GM21619 (cell line): ENCODE data around the gene GLA.

Source experiments
- ATAC-seq: cut with Tn5 transposase; IDR thresholded peaks from one replicate; pipeline ENCODE4 v1.9.1; 2021; ENCODE audit not compliant: unreplicated experiment

The GLA gene

DNA sequence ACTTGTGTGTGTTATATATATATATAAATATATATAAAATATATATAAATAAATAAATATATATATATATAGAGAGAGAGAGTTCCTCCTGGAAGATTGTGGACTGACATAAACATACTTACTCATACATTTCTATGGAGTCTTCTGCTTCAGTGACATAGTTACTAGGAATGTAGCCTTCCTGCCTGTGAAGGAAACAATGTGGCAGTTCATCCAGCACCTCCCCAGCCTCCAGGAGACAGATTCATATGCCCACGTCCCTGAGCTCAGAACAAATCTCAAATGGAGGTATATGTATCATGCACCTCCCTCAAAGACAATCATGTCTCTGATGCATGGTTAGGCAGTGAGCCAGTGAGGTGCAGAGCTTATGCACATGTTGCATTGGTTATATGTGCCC lies 47.8 kb downstream of the GLA start:
- ATAC-seq, result no peak

GRCh38 chrX:101357166-101357795 lies 50.4 kb downstream of the GLA start:
- no peak for ATAC-seq

DNA sequence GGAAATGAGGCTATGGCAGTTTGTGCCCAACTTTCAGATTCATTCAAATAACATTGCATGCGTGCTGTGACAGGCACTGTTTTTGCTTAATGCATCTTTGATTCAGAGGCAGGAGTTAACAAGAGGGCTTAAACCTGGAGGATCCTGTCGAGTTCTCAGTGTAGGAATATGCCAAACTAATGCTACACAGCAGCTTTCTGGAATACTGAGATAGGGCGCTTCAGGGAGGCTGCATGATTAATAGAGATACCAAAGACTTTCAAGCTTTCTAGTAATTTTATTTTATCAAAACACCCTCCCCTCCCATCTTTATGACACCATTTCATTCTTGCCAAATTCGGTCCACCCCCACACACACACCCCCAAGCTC lies 58.5 kb downstream of the GLA start:
- no peak for ATAC-seq

DNA sequence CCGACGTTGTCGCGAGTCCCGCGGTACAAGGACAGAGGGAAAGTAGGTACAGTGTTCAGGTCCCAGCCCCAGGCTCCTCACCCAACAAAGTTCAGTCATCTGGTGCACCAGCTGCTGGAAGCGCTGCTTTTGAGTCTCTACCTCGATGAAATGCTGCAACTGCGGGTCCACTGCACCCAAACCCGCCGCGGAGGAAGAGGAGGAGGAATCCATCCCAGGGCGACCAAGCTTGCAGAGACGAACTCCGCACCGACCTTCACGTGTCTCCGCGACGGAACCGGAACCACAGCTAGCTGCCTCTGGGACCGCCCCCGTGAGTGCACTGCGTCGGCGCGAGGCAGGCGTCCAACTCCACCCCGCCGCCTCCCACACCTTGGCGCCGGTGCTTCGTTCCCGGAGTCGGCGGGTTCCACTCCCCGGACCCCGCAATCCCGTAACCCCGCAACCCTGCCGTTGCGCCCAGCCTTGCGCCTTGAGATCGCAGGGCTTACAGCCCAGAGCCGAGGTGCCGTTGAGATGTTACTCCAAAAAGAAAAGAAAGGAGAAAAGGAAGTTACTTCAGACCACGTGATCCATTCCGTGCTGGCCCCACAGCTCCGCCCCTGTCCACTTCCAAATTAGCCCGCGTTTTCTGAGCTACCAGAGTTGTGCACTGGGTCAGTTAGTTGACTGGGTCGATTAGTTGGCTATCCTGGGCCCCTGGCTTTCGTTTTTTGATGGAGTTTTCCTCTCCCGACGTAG lies 59.1 kb downstream of the GLA start, which contains the start of gene TIMM8A:
TSS of gene TIMM8A (minus strand) at position 291 of the 741 bp plus-strand sequence. CDS start at position 213, 78 bp downstream.
- ATAC-seq, result peak; percentile 99

DNA sequence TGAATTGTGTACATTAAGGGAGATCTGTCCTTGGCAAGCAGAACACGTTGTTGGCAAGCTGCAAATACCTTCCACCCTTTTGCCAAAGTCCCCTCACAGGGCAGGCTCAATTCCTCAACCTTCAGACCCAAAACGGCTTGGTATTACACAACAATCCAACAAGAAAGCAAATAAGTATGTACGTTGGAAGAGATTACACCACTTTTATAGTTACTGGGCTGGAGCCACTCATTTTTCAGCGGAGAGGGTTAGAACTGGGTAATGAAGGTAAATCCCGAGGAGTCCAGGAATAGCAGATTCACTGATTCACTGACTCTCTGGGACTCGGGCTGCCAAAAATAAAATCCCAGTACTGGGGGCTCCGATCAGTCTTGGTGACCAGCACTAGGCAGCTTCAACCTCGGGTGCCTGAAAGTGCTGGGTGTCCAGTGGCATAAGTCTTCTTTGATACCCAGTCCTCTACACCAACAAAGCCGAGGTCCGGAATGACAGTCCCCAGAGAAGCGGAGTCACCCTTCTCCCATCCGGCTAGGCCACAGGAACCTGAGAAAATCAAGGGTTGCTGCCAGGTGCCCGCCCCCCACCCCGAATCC lies 59.8 kb downstream of the GLA start:
- peak; percentile 2 for ATAC-seq
